GM18505 (cell line): ENCODE measurements around the gene UBL7.

Experiments
- ATAC-seq: cut with Tn5 transposase; IDR thresholded peaks from one replicate; pipeline ENCODE4 v1.9.1; 2021; ENCODE audit not compliant: unreplicated experiment
- POLR2A ChIP-seq: IDR thresholded peaks from 4 replicates; pipeline ENCODE4 v1.6.1; 2011; ENCODE audit warnings: borderline replicate concordance; ENCODE audit not compliant: insufficient read depth, insufficient read length; ENCODE audit errors: extremely low read depth

Gene UBL7

DNA sequence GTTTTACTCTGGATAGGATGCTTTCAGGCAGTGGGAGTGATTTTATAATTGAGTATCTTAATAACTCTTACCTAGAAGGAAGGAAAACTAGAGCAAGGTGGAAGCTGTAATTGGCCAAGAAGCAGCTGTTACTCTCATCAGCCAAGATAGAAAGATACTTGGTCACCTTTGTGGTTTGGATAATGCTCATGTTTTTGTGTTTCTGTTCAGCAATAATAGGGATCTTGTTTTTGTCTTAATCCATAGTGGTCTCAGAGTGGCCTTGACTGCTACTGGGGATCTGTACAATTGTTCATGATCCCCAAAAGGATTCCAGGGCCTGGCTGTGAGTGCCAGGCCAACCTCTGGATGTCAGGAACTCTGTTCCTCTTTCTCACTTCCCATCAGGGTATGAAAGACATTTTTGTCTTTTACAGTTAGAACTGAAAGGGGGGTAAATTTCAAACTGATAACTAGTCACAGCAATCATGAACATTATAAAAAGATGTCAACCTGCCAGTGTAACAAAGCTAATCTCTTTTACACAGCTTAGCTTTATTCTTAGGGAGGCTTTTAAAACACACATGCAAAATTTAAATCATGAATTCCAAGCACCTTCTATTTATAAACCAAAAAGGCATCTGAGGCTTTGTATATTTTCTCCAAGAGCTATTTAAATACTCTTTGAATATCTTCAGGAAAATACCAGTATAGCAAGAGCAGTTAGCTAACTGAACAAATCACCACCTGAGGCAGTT is 6.0 kb downstream of the UBL7 start:
- TF ChIP-seq POLR2A = no peak

DNA sequence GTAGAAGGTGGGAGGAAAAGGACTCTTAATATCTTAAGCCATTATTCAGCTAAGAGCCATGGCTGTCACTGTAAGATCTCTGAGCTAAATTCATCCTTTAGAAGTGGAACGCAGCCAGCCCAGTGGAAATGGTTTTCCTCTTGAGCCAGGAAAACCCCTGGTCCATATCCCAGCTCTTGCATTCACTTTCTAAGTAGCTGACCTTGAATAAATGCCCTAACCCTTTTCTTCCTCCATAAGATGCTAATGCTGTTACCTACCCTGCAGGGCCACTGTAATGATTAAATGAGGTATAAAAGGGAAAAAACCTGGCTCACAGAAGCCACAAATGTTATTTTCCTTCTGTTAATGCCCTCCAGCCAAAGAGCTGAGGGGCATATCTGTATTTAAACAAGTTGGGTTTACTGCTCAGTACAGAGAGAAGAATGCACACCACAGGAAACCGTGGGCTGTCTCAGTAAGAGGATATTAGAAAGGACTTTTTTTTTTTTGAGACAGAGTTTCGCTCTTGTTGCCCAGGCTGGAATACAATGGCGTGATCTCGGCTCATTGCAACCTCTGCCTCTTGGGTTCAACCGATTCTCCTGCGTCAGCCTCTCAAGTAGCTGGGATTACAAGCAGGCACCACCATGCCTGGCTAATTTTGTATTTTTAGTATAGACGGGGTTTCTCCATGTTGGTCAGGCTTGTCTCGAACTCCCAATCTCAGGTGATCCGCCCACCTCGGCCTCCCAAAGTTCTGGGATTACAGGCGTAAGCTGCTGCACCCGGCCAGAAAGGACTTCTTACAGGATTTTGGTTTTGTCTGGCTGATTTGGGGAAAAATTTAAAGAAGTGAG is 6.8 kb downstream of the UBL7 start:
- no peak for ATAC-seq

More for the DNA sequence above, 6.0 kb downstream of the UBL7 start:
- ATAC-seq = no peak

DNA sequence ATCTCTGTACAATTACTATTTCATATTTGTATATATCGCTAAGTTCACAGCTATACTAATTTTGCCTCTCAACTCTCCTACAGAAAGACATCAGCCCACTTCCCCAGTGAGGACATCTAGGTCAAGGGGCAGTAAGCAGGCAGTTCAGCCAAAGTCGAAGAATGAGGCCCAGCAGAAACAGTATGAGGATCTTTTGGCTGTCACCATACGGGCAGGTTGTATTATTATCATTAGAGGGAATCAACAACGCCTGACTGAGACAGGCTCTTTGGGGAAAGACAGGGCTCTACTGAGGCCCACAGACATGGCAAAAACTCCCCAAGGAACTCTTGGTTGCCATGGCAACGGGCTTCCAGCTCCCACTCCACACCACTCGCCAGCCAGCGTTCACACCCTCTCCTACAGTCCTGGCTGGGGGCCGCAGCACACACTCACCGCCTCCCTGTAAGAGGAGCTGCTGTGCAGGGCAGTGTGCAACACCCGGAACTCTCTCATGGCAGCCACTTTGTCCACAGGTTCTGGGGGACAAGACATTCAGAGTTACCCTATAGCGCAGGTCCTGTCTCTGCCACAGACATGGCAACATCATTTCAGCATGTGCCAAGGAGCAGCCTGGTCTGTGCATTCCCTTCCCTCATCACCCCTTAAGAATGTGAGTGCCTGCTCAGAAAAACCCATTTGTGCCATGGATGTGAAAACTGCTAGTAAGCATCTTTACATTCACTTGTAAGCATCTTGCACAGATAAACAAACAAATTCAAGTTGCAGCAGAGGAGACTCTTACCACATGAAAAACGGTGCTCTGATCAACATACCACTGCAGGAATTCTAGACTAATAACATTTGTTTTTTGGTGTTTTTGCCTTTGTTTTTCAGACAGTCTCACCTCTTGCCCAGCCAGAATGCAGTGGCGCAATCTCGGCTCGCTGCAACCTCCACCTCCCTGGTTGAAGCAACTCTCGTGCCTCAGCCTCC is 8.8 kb downstream of the UBL7 start:
- no peak for ATAC-seq
- no peak for TF ChIP-seq POLR2A

More for the DNA sequence above, 6.8 kb downstream of the UBL7 start:
- TF ChIP-seq POLR2A = no peak

DNA sequence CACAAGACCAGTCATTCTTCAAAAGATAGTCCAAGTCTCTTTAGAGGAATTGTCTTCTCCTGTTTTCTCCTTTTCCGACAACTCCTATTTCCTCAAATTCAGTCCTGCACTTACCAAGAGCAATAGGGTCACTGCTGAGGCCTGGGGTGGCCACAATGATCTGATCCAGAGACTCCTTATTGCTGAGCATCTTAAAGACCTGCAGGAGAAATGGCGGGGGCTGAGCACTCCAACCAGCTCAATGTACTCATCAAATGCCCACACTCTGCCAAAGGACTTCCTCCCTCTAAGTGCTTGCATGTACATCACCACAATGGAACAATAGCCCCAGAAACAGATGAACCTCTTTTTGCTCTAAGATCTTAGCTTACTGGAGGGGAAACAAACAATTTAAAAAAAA is 9.6 kb downstream of the UBL7 start:
- TF ChIP-seq POLR2A = no peak
- ATAC-seq = no peak

DNA sequence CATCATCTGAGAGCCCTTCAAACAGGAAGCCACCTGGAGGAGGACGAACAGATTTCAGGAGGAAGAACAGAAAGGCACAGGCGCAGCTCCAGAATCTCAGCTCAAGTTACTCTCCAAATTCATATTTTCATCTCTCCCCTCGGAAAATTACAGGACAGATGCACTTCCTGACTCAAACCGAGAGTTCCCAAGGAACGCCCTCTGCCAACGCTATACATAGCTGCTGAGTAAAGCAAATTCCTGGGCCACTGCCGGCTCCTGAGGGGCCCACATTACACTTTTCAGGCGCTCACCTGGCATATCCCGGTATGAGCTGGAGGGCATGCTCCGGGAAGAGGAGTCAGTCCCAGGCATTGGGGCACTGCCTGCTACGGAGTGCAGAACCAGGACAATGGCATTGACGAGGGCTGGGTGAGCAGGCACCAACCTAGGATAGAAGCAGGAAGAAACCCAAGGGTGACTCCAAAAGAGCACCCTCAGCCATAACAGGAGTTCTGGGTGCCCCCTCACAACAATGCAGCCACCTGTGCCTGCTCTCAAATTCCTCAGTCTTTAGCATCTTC is 11.2 kb downstream of the UBL7 start:
- no peak for ATAC-seq
- TF ChIP-seq POLR2A = no peak

DNA sequence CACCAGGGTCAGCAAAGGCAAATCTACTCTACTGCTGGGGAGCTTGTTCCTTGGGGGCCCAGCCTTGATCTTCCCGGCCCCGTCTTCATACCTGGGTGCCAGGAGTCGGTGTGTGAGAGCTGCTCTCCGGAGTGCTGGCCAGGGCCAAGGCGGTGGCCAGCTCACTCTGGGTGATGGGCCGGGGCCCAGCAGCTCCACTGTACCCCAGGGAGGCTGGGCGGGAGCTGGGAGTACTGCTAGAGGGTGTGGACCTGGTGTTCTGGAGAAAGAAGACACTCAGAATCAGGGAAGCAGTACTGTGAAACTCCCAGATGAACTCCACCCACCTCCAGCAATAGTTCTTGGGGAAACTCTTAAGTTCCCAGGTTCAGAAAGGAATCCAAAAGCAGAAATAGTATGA is 11.9 kb downstream of the UBL7 start:
- no peak for ATAC-seq
- TF ChIP-seq POLR2A = no peak

DNA sequence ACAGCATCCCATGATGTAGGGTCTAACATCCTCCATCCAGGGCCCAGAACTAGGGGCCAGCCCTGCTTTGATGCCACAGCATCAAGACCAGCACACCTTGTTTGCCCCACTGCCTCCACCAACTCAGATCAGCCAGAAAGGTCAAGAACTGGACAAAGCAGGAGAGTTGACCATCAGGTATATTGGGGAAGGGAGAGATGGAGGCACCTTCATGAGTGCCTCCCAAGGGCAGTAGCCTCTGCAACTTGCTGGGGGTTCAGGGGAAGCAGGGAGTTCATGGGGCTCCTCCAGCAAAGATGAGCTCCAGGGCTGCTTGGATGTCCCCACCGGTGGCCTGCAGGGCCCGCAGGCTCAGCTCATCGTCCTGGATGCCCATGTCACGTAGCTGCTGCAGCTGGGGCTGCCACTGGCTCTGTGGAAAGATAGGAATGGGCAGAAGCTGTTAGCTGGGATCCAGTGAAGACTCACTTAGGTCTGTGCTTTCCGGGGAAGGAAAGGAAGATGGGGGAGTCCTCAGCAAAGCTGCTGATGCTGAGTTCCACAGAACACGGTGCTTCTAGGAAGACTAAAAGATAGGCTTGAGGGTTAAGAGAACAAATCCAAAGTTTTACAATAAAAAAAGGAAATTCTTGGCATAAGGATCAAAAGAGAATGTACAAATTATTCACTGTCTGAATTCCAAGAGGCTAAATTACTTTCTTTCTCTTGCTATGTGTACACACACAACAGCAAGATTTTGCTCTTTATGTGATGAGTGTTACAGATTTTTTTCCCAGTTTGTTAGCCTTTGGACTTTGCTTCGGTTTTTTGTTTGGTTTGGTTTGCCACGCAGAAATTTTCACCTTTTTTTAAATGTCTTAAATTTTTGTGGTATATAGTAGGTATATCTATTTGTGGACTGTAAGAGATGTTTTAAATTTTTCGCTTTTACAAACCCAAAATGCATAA is 14.9 kb downstream of the UBL7 start:
- no peak for ATAC-seq
- TF ChIP-seq POLR2A = no peak

DNA sequence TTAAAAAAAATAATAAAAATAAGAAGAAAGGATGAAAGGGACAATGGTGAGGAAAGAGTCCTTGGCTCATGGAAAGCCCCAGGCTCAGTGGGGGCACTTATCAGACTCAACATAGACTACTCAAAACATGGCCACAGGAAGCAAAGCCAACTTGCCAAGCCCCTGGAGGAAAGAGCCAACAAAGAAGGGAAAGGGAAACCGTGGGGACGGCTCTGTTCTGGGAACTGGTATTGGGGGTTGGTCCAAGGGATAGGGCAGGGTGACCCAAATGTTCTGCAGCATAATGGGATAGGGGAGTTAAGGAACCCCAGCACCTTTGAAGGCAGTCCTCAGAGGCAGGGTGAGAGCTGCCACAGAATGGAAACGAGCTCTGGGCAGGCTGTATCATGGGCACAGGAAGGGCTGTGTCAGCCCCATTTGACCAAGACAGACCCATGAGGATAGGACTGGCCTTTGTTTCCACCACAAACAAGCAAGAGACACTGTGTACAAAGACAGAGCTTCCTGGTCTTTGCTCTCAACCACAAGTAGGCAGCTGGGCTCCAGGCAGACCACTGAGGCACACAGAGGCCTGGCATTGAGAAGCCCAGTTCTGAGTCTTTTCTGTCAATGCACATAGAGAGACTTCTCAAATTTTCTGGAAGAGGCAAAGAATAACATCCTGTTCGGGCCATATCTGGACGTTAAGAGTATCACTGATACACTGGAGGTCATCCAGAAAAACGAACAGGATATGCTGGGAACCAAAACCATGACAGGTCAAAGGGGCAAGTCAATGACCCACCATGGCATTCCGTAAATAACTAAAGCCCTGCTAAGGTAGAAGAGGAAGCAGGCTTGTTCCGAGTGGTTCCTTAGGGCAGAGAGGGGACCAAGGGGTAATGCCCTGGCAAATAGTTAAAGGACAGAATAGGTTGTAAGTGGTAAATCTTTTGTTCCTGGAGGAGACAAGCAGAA is 16.6 kb downstream of the UBL7 start:
- no peak for ATAC-seq
- no peak for TF ChIP-seq POLR2A

DNA sequence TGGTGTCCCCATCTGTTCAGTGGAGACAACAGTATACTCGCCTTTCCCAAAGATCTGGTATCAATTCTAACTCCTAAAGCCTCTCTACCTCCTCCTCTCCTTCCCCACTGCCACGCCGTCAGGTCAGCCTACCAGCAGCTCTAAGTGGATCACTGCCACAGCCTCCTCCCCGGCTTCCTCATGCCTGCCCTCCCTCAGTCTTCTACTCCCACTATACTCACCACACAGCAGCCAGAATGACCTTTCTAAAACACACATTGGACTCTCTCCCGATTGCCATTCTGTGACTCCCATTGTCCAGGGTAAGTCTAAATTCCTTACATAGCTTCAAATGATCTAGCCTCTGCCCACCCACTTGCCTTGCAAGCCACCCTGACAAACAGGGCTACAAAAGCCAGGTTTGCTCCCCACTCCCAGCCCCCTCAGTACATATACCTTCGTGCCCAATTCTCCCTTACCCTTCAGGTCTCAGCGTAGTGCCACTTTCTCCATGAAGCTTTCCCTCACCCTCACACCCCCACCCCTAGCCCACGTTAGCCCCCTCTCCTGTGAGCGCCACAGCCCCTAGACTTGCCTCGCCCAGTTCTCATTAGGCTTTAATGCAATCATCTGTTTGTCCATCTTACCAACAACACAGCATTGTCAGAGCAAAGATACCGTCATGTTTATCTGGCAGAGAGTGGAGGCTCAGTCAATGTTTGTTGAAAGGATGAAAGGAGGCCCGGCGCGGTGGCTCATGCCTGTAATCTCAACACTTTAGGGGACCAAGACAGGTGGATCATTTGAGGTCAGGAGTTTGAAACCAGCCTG is 17.7 kb downstream of the UBL7 start:
- no peak for TF ChIP-seq POLR2A
- no peak for ATAC-seq

DNA sequence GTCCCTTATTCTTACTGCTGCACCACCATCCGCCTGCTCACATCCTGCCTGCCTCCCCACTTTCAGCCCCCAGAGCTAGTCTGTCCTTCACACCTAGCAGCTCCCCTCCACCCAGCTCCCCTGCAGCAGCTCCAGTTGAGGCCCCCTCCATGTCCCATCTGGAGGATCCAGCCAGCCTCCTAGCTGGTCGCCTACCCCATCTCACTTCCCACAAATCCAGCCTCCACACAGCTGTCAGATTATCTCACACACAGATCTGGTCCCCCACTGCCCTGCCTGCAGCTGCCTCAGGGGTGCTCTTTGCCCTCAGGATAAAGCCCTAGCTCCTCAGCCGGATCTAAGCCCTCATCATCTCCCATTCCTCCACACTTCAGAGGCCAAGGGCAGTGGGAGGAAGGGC is 18.4 kb downstream of the UBL7 start:
- no peak for ATAC-seq
- no peak for TF ChIP-seq POLR2A
